HG02623 (cell line): ENCODE data around the gene PHF11.
A peak's percentile ranks its signal among the peaks of the same experiment; 100 is the strongest.

Source experiments
- ATAC-seq: cut with Tn5 transposase; IDR thresholded peaks from one replicate; pipeline ENCODE4 v1.9.1; 2021; ENCODE audit warnings: moderate library complexity; ENCODE audit not compliant: unreplicated experiment

The PHF11 gene

GRCh38 chr13:49497272-49497671 is 1.5 kb downstream of the PHF11 start:
- ATAC-seq: no peak

- ATAC-seq: no peak
Observed at GRCh38 chr13:49498206-49498605, 2.5 kb downstream of the PHF11 start.

DNA sequence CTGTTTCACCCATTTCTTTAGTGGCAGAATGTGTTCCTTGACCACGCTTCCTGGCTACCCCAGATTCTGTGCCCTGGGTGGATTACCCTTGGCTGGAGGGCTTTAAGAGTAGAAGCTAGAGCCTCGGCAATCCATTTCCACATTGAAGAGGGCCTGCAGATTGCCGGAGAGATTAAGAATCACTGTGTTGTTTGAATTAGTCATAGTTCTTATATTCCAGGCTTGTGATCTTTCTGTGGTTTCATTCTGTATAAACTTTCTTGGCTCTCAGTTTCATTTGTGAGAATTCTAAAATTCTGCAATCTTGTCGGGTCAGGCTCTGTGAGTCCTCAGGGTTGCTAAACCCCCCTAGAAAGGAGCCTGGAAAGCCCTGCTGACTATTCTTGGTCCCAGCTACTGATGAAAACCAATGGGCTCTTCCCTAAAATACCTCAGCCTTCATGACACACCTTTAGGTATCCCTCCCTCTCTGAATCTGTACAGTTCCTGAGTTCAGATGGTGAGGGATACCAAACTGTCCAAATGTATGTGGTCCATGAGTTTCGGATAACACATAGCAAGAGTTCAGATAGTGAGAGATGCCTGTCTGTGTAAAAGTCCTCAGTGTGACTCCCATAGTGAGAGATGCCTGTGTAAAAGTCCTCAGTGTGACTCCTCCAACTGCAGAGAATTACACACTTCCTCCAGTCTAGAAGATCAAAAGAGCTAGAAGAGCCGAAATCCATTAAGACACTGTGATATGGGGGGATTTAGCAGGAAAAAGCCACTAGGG is 4.3 kb downstream of the PHF11 start:
- no peak for ATAC-seq

DNA sequence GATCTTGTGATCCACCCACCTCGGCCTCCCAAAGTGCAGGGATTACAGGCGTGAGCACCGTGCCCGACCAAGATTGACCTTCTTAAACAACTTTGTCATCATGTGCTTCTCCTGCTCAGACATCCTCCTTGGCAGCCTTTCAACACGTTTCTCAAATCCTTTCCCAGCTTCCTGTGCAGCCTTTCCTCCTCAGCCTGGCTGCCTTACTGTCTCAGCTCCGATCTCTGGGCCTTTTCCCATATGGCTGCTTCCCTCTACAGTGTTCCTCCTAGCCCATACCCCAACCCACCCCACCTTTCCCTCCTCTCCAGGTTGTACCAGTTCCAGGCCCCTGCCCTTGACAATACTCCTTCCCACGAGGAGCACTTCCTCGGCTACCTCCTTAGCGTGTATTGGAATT is 7.2 kb downstream of the PHF11 start:
- no peak for ATAC-seq

- ATAC-seq: no peak
Observed at GRCh38 chr13:49503951-49504350, 8.2 kb downstream of the PHF11 start.

GRCh38 chr13:49512578-49512977 is 16.8 kb downstream of the PHF11 start:
- no peak for ATAC-seq

DNA sequence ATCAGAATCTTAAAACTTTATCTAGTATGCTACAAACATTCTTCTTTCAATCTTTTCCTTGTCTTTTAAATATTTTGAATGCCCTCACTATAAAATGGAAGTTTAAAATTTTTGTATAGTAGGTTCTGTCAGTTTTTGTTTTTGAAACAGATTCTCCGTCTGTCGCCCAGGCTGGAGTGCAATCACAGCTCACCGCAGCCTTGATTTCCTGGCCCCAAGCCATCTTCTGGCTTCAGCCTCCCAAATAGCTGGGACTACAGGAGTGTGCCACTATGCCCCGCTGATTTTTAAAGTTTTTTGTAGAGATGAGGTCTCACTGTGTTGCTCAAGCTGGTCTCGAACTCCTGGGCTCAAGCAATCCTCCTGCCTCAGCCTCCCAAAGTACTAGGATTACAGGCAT is 20.7 kb downstream of the PHF11 start:
- no peak for ATAC-seq

DNA sequence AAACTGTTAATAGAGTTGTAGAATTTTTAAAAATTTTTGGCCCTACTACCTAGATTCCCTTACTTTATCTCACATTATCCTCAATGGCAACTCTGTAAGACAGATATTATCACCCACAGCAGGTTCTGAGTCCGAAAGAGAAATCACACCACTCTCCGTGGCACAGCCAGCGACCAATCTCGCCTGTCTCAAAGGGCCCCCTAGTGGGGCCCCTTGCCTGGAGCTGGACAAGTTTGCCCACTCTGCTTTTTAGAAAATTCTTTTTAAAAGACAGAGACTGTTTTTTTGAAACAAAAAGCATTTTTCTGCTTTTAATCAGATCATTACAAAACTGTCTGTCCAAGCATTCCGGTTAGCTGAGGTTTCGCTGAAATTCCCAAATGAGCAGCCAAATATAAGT is 21.7 kb downstream of the PHF11 start:
- no peak for ATAC-seq

- no peak for ATAC-seq
Observed at GRCh38 chr13:49521224-49521623, 25.5 kb downstream of the PHF11 start.

DNA sequence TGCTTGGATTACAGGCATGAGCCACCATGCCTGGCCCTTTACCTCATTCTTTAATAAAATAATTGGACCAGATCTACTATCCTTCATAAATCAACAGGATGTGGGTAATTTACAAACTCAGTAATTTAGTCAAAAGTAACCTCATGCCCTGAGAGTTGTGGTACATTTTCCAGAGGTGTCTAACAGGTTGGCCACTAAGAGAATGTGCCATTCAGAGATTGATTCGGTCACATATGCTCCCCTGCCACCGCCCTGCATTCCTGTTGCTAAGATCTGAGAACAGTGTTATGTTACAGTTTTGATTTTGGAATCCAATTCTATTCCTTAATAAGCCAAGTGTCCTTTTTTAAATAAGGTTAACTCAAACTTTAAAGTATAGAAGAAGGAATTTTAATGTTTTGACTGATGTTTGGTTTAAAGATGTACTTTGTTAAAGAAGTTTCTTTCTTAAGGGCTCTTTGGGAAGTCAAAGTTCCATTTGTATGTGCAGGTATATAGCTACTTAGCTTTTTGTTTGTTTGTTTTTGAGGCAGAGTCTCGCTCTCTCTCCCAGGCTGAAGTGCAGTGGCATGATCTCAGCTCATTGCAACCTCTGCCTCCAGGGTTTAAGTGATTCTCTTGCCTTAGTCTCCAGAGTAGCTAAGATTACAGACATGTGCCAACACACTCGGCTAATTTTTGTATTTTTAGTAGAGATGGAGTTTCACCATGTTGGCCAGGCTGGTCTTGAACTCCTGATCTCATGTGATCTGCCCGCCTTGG is 29.2 kb downstream of the PHF11 start:
- ATAC-seq: no peak

DNA sequence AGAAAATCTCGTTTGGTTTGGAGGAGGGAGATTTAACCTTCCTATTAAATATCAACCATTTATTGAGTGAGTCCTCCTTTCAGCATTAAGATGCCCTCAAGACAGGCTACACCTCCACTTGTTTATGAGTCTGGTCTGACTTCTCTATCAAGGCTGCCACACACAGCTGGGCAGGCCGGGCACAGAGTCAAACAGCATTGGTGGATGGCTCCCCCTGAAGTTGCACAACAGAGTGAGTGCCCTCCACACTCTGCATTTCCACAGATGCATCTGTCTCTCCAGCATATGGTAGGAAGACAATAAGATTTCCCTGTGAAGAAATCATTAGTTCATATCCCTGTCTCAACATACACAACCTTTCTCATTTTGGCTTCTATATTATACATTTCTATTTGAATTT is 31.4 kb downstream of the PHF11 start:
- ATAC-seq: no peak

DNA sequence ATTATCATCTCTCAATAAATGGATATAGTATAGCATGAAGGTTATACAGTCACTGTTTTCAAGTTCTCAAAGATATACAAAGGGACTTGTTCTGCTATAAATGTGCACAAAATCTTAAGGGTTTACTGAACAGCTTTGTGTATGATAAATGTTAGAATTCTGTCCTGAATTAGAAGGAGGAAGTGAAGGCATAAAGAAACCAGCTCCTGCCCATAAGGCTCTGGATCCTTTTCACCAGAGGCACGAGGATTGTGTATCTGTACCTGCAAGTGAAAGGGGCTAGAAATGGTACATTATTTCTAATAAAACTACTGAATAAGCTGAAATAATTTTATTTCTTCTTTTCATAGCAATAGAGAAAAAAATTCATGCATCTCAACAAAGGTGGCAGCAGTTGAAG is 32.4 kb downstream of the PHF11 start:
- ATAC-seq: no peak

- ATAC-seq: peak; percentile 44
Observed at GRCh38 chr13:49530457-49530856, 34.7 kb downstream of the PHF11 start.

- no peak for ATAC-seq
Observed at GRCh38 chr13:49532593-49532992, 36.8 kb downstream of the PHF11 start.

DNA sequence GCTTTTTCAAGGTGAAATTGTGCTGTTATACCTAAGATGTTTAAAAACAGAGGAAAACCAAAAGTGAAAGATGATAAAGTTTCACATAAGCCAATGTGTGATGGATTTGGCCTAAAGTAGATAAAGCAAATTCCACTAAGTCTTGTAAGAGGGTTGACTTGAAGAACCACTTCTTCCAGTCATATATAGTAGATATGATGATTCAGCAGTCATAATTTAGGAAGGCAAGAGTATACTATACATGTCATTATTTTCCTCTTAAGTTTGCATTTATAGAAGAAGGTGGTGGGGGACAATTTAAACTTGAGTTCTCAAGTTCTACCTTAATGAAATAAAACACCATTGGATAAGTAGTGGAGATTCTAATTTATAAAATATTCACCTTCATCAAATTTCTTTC is 37.3 kb downstream of the PHF11 start:
- no peak for ATAC-seq

DNA sequence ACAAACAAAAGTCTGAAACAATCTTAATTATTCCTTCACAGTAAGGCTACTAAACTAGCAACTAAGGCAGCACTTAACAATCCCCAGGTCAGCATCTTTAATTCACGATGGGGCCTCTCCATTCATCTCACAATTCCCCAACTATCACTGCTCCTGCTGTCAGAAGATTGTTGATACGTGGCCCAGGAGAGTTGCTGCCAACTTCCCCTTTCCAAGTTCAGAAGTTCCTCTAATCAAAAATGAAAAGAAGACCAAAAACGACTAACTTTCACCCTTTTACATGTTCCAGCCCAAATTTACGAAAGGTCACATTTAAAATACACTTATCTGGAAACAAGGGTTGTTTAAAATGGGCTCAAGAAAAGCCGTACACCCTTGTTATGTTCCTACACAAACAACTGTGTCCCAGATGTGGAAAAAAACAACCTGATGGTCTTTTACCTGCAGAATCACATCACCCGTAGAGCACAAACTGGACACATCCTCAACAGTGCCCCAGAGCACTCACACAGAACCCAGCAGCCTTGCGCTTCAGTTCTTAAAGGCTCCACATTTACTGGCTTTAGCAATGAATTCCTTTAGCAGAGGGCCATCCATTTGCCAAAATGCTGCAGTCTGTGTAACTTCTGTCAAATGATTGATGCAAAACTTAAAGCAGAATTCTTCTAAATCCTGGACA is 38.0 kb downstream of the PHF11 start:
- ATAC-seq: no peak

DNA sequence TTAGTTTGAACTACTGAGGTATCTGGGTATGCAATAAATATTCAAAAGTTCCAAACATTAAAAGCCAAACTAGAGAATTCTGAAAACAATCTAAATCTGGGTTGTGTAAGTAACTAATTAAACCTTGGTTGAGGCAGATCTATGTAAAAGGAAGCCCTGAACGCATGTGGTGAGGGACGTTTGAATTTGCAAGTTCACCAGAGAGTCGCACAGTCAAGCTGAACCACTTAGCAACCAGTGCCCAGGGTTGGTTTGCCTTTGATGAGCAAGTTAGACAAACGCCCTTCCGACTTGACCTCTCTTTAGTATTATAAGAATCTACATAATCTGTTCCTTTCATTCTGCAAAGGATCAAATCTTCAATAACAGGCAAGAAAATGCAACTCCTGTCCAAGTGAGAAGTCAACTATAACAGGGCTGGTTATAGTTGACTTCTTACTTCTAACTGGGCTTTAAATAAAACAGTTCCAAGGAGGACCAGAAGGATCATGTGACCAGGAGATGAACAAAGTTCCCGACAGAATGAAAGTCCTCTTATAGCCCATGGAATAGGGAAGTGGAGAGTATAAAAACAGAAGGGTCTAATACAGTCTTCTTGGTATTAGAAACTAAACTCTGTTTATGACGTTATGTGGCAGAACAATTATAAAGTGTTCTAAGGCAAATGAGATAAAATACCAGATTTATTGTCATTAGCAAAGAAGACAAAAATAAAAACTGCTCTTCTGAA is 40.6 kb downstream of the PHF11 start:
- no peak for ATAC-seq

GRCh38 chr13:49538404-49538803 is 42.7 kb downstream of the PHF11 start:
- no peak for ATAC-seq

DNA sequence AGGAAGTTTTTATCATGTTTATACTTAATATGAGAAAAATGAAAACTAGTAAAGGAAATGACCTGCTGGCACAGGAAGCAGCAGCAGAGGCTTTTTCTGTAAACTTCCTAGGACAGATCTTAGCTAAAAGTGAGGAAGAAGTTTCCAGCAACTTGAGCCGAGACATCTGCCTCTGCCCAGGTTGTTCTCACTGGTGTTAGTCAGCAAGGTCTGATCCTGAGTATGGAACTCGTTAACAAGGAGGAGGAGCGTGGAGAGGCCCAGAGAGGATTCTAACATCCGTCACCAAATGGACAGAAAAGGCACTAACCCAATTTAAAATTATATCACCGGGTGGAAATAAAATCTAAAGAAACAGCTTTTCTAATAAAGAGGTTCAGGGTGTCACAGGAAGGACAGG is 43.6 kb downstream of the PHF11 start:
- ATAC-seq: no peak

GRCh38 chr13:49539746-49540145 is 44.0 kb downstream of the PHF11 start:
- no peak for ATAC-seq

DNA sequence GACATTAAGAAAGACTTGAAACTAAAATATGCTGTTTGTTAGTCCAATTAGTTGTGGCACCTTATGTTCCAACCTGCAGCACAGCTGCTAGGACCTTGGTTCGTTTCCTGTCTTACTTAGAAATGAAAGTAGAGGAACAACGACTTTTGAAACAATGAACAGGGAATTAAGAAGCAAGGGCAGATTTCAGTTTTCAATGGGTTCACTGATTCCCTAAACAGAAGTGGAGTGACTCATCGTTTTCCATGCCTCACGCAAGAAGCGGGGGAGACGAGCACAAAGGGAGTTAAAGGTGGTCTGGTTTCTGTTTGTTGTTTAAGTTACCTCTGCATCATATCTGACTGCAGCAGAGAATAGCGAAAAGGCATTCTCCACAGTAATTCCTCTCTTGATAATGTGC is 44.8 kb downstream of the PHF11 start:
- ATAC-seq: no peak
